Heart right ventricle (tissue), 16 donors: ENCODE data around the gene NLGN2. TPM values are rescaled to one million over a fixed set of nuclear protein-coding genes. Genes with fewer than 3 reads are reported as not detected.

Experiments
- ATAC-seq, 8 donors: fragments of 200-7000 bp; cut with Tn5 transposase; one replicate each; pipeline ENCODE4 v1.9.1; 2020; ENCODE audit warnings: mild to moderate bottlenecking in 8 of 8, moderate library complexity in 8 of 8, moderate number of reproducible peaks in 1 of 8
- DNase-seq, 2 donors: peaks; one replicate each; pipeline ENCODE4 v3.0.0-alpha.2; 2020
- H3K27ac ChIP-seq, 10 donors: fragments of 200-600 bp; sonication (generic) in 2 of 10; one replicate each; pipeline versions ENCODE4 v1.5.0 to v1.8.0; 2020 to 2022; ENCODE audit warnings: mild to moderate bottlenecking in 3 of 10
- H3K27me3 ChIP-seq, 7 donors: fragments of 200-600 bp; one replicate each; pipeline ENCODE4 v1.8.0; 2021 to 2022; ENCODE audit warnings: mild to moderate bottlenecking in 2 of 7
- H3K36me3 ChIP-seq, 9 donors: fragments of 200-600 bp; sonication (generic) in 1 of 9; one replicate each; pipeline versions ENCODE4 v1.5.0 to v1.8.0; 2020 to 2022; ENCODE audit warnings: mild to moderate bottlenecking in 2 of 9
- H3K4me1 ChIP-seq, 9 donors: fragments of 200-600 bp; sonication (generic) in 1 of 9; one replicate each; pipeline versions ENCODE4 v1.5.0 to v1.8.0; 2020 to 2022; ENCODE audit warnings: mild to moderate bottlenecking in 4 of 9
- H3K4me3 ChIP-seq, 10 donors: fragments of 200-600 bp; sonication (generic) in 2 of 10; one replicate each; pipeline versions ENCODE4 v1.5.0 to v1.8.0; 2020 to 2022; ENCODE audit warnings: mild to moderate bottlenecking in 7 of 10, moderate library complexity in 2 of 10
- H3K9me3 ChIP-seq, 11 donors: fragments of 200-600 bp in 10 of 11; sonication (generic) in 2 of 11; one replicate each; pipeline versions ENCODE4 v1.5.0 to v1.8.0; 2013 to 2022; ENCODE audit warnings: mild to moderate bottlenecking in 2 of 11, control low read depth in 1 of 11, moderate library complexity in 1 of 11
- CTCF ChIP-seq, 9 donors: fragments of 200-600 bp; sonication (generic) in 2 of 9; IDR thresholded peaks; one replicate each; pipeline versions ENCODE4 v1.5.0 to v1.8.0; 2021 to 2022; ENCODE audit warnings: antibody characterized with exemption in 9 of 9, mild to moderate bottlenecking in 5 of 9, moderate library complexity in 1 of 9
- WGBS, 2 donors: extraction: QIAGEN DNeasy Blood & Tissue Kit; methylation state at CpG; one replicate each; pipeline ENCODE4 v1.1.7; 2013; ENCODE audit warnings: inconsistent platforms in 1 of 2; 5-methylcytosine and 5-hydroxymethylcytosine counted together
- intact Hi-C, 10 donors: fragments of 100-400 bp; cut with DNase I; formaldehyde crosslinking; loops; one replicate each; pipeline versions ENCODE4 v1.11.1 to v1.14.2; 2022
- polyA plus RNA-seq, 2 donors: library from polyadenylated mRNA; stranded (reverse); fragments of 200-250 nt; gene quantifications; one replicate each; pipeline ENCODE4 v1.2.3, GENCODE V29; 2013
- total RNA-seq, 10 donors: library from RNA; stranded (reverse); fragmentation: NEBNext Ultra II Directional in 3 of 10; extraction: Animal tissue kit (Norgen Biotek cat#: 25700) in 3 of 10; gene quantifications; one replicate each; pipeline versions ENCODE4 v1.2.1 to v1.2.4, GENCODE V29; 2021 to 2023
- donor health status: Arrhythmogenic right ventricular cardiomyopathy.
- donor health status: ischemic (EF 13 %, LVEDD 7.1; RV severe dilation, severe dysfunction).
- donor health status: healthy with polysubstance abuse.
- donor health status: DM: no; HTN: yes; CAD: no.
- donor health status: DM: no; HTN: no; CAD: no.
- donor health status: ischemic (EF 25% LVEDD 6.9; RV normal size, moderate dysfunction).
- donor health status: ischemic (EF 25% LVEDD 5.7; RV mildly dilated, moderate dysfunction).
- donor health status: healthy.
- donor health status: DM: yes; HTN: yes; CAD: no.
- donor health status: Ischemic cardiomyopathy.
- donor health status: ischemic (EF 35%, LVEDD 5.7; RV mildly dilated, moderate dysfunction).
- donor health status: nonischemic (EF 11% LVEDD 7.7; RV severe dilation, severe dysfunction).
- donor health status: DM: yes; HTN: yes; CAD: no.
- donor health status: PGD.
- donor health status: ischemic (EF 29% LVEDD 5.4; RV normal size, mild dysfunction).
- donor health status: nonischemic (EF 23%, LVEDD 6.1; RV moderate dilation, normal function).

NLGN2 gene
- total and polyA plus RNA-seq, 12 donors = 3.6 to 15.8 (median 7.1) TPM

GRCh38 chr17:7382901-7383300 is 24.7 kb upstream of the NLGN2 start:
- H3K4me1 ChIP-seq = peaks cover 6 to 33% (median 30%) of the 10 kb centered on the region in 9 donors
- H3K36me3 ChIP-seq = peaks cover 0 to 12% (median 0%) of the 10 kb centered on the region in 9 donors
- H3K27ac ChIP-seq = no peak overlapping the region
- no peak overlapping the region for H3K4me3 ChIP-seq
- intact Hi-C loops = no loop called here
- DNase-seq (no peak), ATAC-seq (no peak)
- WGBS, 2 donors = 88 to 91% methylated on average over 10 of the region's 10 CpGs
- TF ChIP-seq CTCF (IDR thresholded peaks at IDR 0.05) = no peak
- peaks cover 0 to 61% (median 0%) of the 10 kb centered on the region in 7 donors for H3K27me3 ChIP-seq
- H3K9me3 ChIP-seq = peaks cover 0 to 5% (median 0%) of the 10 kb centered on the region in 11 donors

GRCh38 chr17:7383371-7383741 is 24.3 kb upstream of the NLGN2 start:
- H3K9me3 ChIP-seq = peaks cover 0 to 5% (median 0%) of the 10 kb centered on the region in 11 donors
- peaks cover 0 to 61% (median 0%) of the 10 kb centered on the region in 7 donors for H3K27me3 ChIP-seq
- peak overlapping the region in 8 of 10 donors; percentile 34 to 55 (median 52) for H3K4me3 ChIP-seq
- H3K4me1 ChIP-seq = peaks cover 6 to 33% (median 30%) of the 10 kb centered on the region in 9 donors
- TF ChIP-seq CTCF (IDR thresholded peaks at IDR 0.05) = no peak
- no peak overlapping the region for H3K27ac ChIP-seq
- ATAC-seq (no peak), DNase-seq (no peak)
- H3K36me3 ChIP-seq = peaks cover 0 to 16% (median 0%) of the 10 kb centered on the region in 9 donors
- 78 to 81% methylated on average over 11 of the region's 11 CpGs for WGBS, 2 donors
- intact Hi-C loops = no loop called here

DNA sequence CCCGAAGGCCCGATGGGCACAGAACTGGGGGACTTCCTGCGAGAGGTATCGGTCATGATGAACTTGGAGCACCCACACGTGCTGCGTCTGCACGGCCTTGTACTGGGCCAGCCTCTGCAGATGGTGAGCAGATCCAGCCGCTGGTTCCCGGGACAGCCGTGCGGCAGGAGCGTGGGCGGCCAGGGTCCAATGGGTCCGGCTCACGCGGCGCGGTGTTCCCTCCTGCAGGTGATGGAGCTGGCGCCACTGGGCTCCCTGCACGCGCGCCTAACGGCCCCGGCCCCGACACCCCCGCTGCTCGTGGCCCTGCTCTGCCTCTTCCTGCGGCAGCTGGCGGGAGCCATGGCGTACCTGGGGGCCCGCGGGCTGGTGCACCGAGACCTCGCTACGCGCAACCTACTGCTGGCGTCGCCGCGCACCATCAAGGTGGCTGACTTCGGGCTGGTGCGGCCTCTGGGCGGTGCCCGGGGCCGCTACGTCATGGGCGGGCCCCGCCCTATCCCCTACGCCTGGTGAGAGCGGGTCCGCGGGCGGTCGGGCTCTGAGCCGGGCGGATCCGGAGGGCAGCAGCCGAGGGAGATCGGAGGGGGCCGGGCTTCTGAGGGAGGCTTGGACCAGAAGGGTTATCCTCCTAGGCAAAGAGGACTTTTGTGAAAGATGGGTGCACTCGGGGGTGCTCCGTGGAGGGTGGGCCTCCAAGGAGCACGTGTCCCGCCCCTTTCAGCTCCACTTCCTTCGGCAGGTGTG is 23.7 kb upstream of the NLGN2 start:
- Histone ChIP-seq H3K36me3 (peaks cover 0 to 22% (median 0%) of the 10 kb centered on the region in 9 donors), H3K27ac (peak overlapping the region in 2 of 10 donors; percentile 15 to 50), H3K9me3 (peaks cover 0 to 4% (median 0%) of the 10 kb centered on the region in 11 donors), H3K4me1 (peaks cover 6 to 33% (median 30%) of the 10 kb centered on the region in 9 donors), H3K27me3 (peaks cover 0 to 58% (median 0%) of the 10 kb centered on the region in 7 donors), H3K4me3 (peak overlapping the region in 9 of 10 donors; percentile 34 to 55 (median 51))
- intact Hi-C loops = no loop called here
- ATAC-seq (peak; percentile 51 to 77 (median 62)), DNase-seq (peak in 1 of 2 donors; percentile 55)
- no peak for TF ChIP-seq CTCF (IDR thresholded peaks at IDR 0.05)
- WGBS, 2 donors = 9 to 16% methylated on average over 65 of the region's 65 CpGs

GRCh38 chr17:7384489-7385081 is 23.1 kb upstream of the NLGN2 start:
- peak overlapping the region in 9 of 10 donors; percentile 34 to 55 (median 51) for H3K4me3 ChIP-seq
- TF ChIP-seq CTCF (IDR thresholded peaks at IDR 0.05) = no peak
- ATAC-seq = no peak
- peak overlapping the region in 2 of 10 donors; percentile 15 to 50 for H3K27ac ChIP-seq
- peaks cover 6 to 33% (median 30%) of the 10 kb centered on the region in 9 donors for H3K4me1 ChIP-seq
- 53 to 54% methylated on average over 23 of the region's 23 CpGs for WGBS, 2 donors
- peaks cover 0 to 51% (median 0%) of the 10 kb centered on the region in 7 donors for H3K27me3 ChIP-seq
- intact Hi-C loops = no loop called here
- peaks cover 0 to 28% (median 6%) of the 10 kb centered on the region in 9 donors for H3K36me3 ChIP-seq
- no peak for DNase-seq
- H3K9me3 ChIP-seq = no peaks in the 10 kb centered on the region
